GM21515 (cell line): ENCODE data around the gene ALDH2.
"Not testable (repeated sequence)": the region's sequence is repeated elsewhere in the genome, so short reads cannot be mapped to it uniquely, and the experiment has no call there.

Experiments
- ATAC-seq: cut with Tn5 transposase; IDR thresholded peaks from one replicate; pipeline ENCODE4 v1.9.1; 2021; ENCODE audit not compliant: unreplicated experiment

ALDH2 gene

GRCh38 chr12:111785651-111786050, 18.9 kb downstream of the ALDH2 start:
- ATAC-seq = no peak

- no peak for ATAC-seq
Observed at GRCh38 chr12:111788178-111788654, 21.5 kb downstream of the ALDH2 start.

GRCh38 chr12:111789779-111790178, 23.0 kb downstream of the ALDH2 start:
- no peak for ATAC-seq

GRCh38 chr12:111791507-111791906, 24.8 kb downstream of the ALDH2 start:
- ATAC-seq = no peak

- no peak for ATAC-seq
Observed at GRCh38 chr12:111792155-111792855, 25.6 kb downstream of the ALDH2 start.

GRCh38 chr12:111792856-111793235, 26.1 kb downstream of the ALDH2 start:
- ATAC-seq = no peak

- no peak for ATAC-seq
Observed at GRCh38 chr12:111798182-111798581, 31.4 kb downstream of the ALDH2 start.

GRCh38 chr12:111799758-111800157, 33.0 kb downstream of the ALDH2 start:
- ATAC-seq = no peak

GRCh38 chr12:111803038-111803626, 36.4 kb downstream of the ALDH2 start:
- ATAC-seq = no peak

GRCh38 chr12:111803851-111804250, 37.1 kb downstream of the ALDH2 start:
- ATAC-seq = no peak

- ATAC-seq = no peak
Observed at GRCh38 chr12:111806304-111806703, 39.6 kb downstream of the ALDH2 start.

- no peak for ATAC-seq
Observed at GRCh38 chr12:111807232-111807631, 40.5 kb downstream of the ALDH2 start.

- ATAC-seq = peak; percentile 64
Observed at GRCh38 chr12:111812881-111813741, 46.4 kb downstream of the ALDH2 start.

- ATAC-seq = no peak
Observed at GRCh38 chr12:111816065-111816615, 49.4 kb downstream of the ALDH2 start.

GRCh38 chr12:111816898-111817297, 50.2 kb downstream of the ALDH2 start:
- not testable (repeated sequence) for ATAC-seq

- no peak for ATAC-seq
Observed at GRCh38 chr12:111818340-111818739, 51.6 kb downstream of the ALDH2 start.

GRCh38 chr12:111819191-111820158, 52.7 kb downstream of the ALDH2 start:
- ATAC-seq = no peak

GRCh38 chr12:111820828-111821227, 54.1 kb downstream of the ALDH2 start:
- ATAC-seq = not testable (repeated sequence)

GRCh38 chr12:111822886-111823285, 56.2 kb downstream of the ALDH2 start:
- no peak for ATAC-seq

GRCh38 chr12:111823891-111824290, 57.2 kb downstream of the ALDH2 start:
- ATAC-seq = no peak
